GM12891 (cell line): ENCODE results near the gene HMCN1.

Experiments
- PAX5 ChIP-seq: IDR thresholded peaks from 2 replicates; pipeline ENCODE4 v1.6.1; 2011; ENCODE audit warnings: low read length, moderate library complexity, mild to moderate bottlenecking; ENCODE audit not compliant: insufficient read depth, severe bottlenecking
- POLR2A ChIP-seq: IDR thresholded peaks from 2 replicates; pipeline ENCODE4 v1.6.1; 2011; ENCODE audit warnings: low read depth, low read length, control low read depth
- POLR2AphosphoS5 ChIP-seq: IDR thresholded peaks from 2 replicates; pipeline ENCODE4 v1.6.1; 2011; ENCODE audit warnings: low read depth, low read length, control low read depth
- POU2F2 ChIP-seq: IDR thresholded peaks from 2 replicates; pipeline ENCODE4 v1.6.1; 2011; ENCODE audit warnings: low read depth, mild to moderate bottlenecking, control low read depth, low read length, moderate library complexity
- SPI1 ChIP-seq: IDR thresholded peaks from 2 replicates; pipeline ENCODE4 v1.6.1; 2011; ENCODE audit warnings: low read depth, low read length, control low read depth
- TAF1 ChIP-seq: IDR thresholded peaks from 2 replicates; pipeline ENCODE4 v1.6.1; 2011; ENCODE audit warnings: low read depth, low read length, control low read depth

- TF ChIP-seq POLR2AphosphoS5 (no peak), SPI1 (no peak), POLR2A (no peak), TAF1 (no peak), PAX5 (no peak), POU2F2 (no peak)
These were observed 41.3 kb downstream of the HMCN1 start for GRCh38 chr1:185775501-185775900.
